ENCODE measurements around the gene PIH1D1.

DNA sequence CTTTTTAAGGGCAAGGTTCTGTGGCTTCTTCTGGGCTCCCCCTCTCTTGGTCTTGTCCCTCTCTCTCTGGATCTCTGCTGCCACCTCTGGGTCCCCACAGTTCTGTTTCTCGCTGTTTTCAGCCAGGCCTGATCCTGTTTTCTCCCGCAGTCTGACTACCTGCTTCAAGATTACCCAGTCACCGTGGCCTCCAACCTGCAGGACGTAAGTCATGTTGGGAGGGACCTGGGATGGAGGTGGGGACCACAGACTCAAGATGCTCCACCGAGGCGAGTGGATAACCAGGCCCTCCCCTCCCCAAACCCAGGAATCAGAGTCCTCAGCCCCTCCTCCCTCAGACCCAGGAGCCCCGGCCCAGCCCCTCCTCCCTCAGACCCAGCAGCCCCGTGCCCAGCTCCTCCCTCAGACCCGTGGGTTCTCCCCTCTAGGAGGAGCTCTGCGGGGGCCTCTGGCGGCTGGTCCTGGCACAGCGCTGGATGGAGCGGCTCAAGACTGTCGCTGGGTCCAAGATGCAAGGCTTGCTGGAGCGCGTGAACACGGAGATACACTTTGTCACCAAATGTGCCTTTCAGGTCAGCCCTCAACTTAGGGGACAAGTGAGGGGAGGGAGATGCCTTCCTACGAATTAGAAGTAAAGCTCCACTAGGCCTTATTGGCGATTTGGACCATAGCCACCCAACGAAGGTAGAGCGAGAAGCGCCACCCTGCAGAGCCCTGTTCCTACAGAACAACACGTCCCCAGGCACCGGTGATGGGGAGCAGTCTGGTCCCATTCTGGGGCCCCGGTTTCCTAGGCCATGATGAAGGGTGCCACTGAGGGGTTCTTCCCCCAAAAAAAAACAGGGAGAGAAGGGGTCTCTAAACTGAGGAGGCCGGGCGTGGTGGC lies 24.6 kb upstream of the PIH1D1 start:
- no peak for TF ChIP-seq POLR2AphosphoS5 (IDR thresholded peaks at IDR 0.05; ENCODE audit: low read depth, low read length)
- no peak for TF ChIP-seq POLR2A (IDR thresholded peaks at IDR 0.05; ENCODE audit: low read depth, low read length)
